Prostate gland (tissue), 2 donors: ENCODE measurements around the gene IQCE. TPM values are rescaled to one million over a fixed set of nuclear protein-coding genes. Genes with fewer than 3 reads are reported as not detected.
A peak's percentile ranks its signal among the peaks of the same experiment; 100 is the strongest.
"Not testable (repeated sequence)": the region's sequence is repeated elsewhere in the genome, so short reads cannot be mapped to it uniquely, and the experiment has no call there.

ENCODE experiments used
- DNase-seq: peaks from one replicate; pipeline ENCODE4 v3.0.0-alpha.2; 2019; ENCODE audit warnings: low spot score
- H3K27ac ChIP-seq, 2 donors: fragments of 200-600 bp; sonication (generic); 2 replicates each; pipeline ENCODE4 v1.5.1; 2017 to 2019
- H3K27me3 ChIP-seq: fragments of 200-600 bp; sonication (generic); replicated peaks from 2 replicates; pipeline ENCODE4 v1.5.1; 2019; ENCODE audit not compliant: insufficient read depth
- H3K36me3 ChIP-seq, 2 donors: fragments of 200-600 bp; sonication (generic); 1 replicate in 1 of 2; 2 replicates in 1 of 2; pipeline versions ENCODE4 v1.5.1 to v1.8.1; 2017 to 2019
- H3K4me1 ChIP-seq: fragments of 200-600 bp; sonication (generic); replicated peaks from 2 replicates; pipeline ENCODE4 v1.5.1; 2019
- H3K4me3 ChIP-seq, 2 donors: fragments of 200-600 bp; sonication (generic); 2 replicates each; pipeline ENCODE4 v1.5.1; 2017 to 2019
- H3K9me3 ChIP-seq: fragments of 200-600 bp; sonication (generic); 2 replicates; pipeline ENCODE4 v1.5.1; 2017
- CTCF ChIP-seq, 4 experiments: fragments of 200-600 bp in 2 of 4; fragments of 450-650 bp in 2 of 4; sonication (generic) in 2 of 4; IDR thresholded peaks; 1 replicate in 3 of 4; 2 replicates in 1 of 4; pipeline ENCODE4 v1.5.1; 2016 to 2019; ENCODE audit warnings: antibody characterized with exemption in 4 of 4, mild to moderate bottlenecking in 2 of 4, moderate library complexity in 2 of 4
- POLR2A ChIP-seq: fragments of 450-650 bp; IDR thresholded peaks from one replicate; pipeline ENCODE4 v1.6.1; 2016; ENCODE audit warnings: antibody characterized with exemption, mild to moderate bottlenecking
- POLR2AphosphoS5 ChIP-seq: sonication (generic); formaldehyde crosslinking; IDR thresholded peaks from one replicate; pipeline ENCODE4 v1.6.1; 2017; ENCODE audit warnings: antibody characterized with exemption
- WGBS: methylation state at CpG from one replicate; pipeline ENCODE4 v1.1.5; 2018; 5-methylcytosine and 5-hydroxymethylcytosine counted together
- intact Hi-C: fragments of 100-400 bp; cut with DNase I; formaldehyde crosslinking; loops from one replicate; pipeline ENCODE4 v1.14.2; 2022
- total RNA-seq, 2 donors: library from RNA; depleted of rRNA; stranded (reverse); fragments of >200 nt; gene quantifications; one replicate each; pipeline ENCODE4 v1.1.0, GENCODE V29; 2016

IQCE gene
- total RNA-seq, 2 donors from 2014 or later, result 20.2 to 41.9 TPM

- intact Hi-C loops, H3K27me3 ChIP-seq, H3K4me3 ChIP-seq, H3K9me3 ChIP-seq, H3K27ac ChIP-seq, DNase-seq, H3K36me3 ChIP-seq: not testable (repeated sequence)
- TF ChIP-seq POLR2AphosphoS5, result peak; percentile 6
- WGBS, result 54% methylated on average over 15 of the region's 15 CpGs
- H3K4me1 ChIP-seq, result peaks cover 17% of the 10 kb centered on the region
Observed at GRCh38 chr7:2532199-2532772, 26.5 kb upstream of the IQCE start.

- peaks cover 12% of the 10 kb centered on the region for H3K4me1 ChIP-seq
- H3K27me3 ChIP-seq, H3K9me3 ChIP-seq, H3K36me3 ChIP-seq, intact Hi-C loops, DNase-seq, H3K27ac ChIP-seq, H3K4me3 ChIP-seq: not testable (repeated sequence)
- 96% methylated on average over 3 of the region's 8 CpGs for WGBS
Observed at GRCh38 chr7:2532816-2533215, 26.0 kb upstream of the IQCE start.

- H3K27me3 ChIP-seq, DNase-seq, H3K9me3 ChIP-seq, H3K4me3 ChIP-seq, H3K27ac ChIP-seq, intact Hi-C loops, H3K36me3 ChIP-seq, H3K4me1 ChIP-seq: not testable (repeated sequence)
- 48% methylated on average over 2 of the region's 8 CpGs for WGBS
Observed at GRCh38 chr7:2533566-2533965, 25.2 kb upstream of the IQCE start.

GRCh38 chr7:2534214-2534613 lies 24.6 kb upstream of the IQCE start:
- H3K27ac ChIP-seq, DNase-seq, H3K27me3 ChIP-seq, intact Hi-C loops, H3K4me3 ChIP-seq, H3K4me1 ChIP-seq, H3K9me3 ChIP-seq, H3K36me3 ChIP-seq: not testable (repeated sequence)
- 91% methylated on average over 19 of the region's 34 CpGs for WGBS

- H3K36me3 ChIP-seq, result peaks cover 3 to 13% of the 10 kb centered on the region in 2 donors
- H3K4me3 ChIP-seq, H3K27ac ChIP-seq, DNase-seq, H3K27me3 ChIP-seq, intact Hi-C loops, H3K9me3 ChIP-seq, H3K4me1 ChIP-seq: not testable (repeated sequence)
- 80% methylated on average over 15 of the region's 19 CpGs for WGBS
Observed at GRCh38 chr7:2535872-2536627, 22.7 kb upstream of the IQCE start.

GRCh38 chr7:2537981-2538851 lies 20.6 kb upstream of the IQCE start:
- no peak for DNase-seq
- no peaks in the 10 kb centered on the region for H3K9me3 ChIP-seq
- H3K4me3 ChIP-seq, result no peak overlapping the region
- intact Hi-C loops, result no loop called here
- TF ChIP-seq POLR2A (no peak), CTCF (IDR thresholded peaks at IDR 0.05) (no peak), POLR2AphosphoS5 (no peak)
- no peaks in the 10 kb centered on the region for H3K4me1 ChIP-seq
- peaks cover 7 to 31% of the 10 kb centered on the region in 2 donors for H3K36me3 ChIP-seq
- 94% methylated on average over 41 of the region's 47 CpGs for WGBS
- no peak overlapping the region for H3K27ac ChIP-seq
- H3K27me3 ChIP-seq, result no peaks in the 10 kb centered on the region

GRCh38 chr7:2539031-2539911 lies 19.5 kb upstream of the IQCE start:
- Histone ChIP-seq H3K27me3 (no peaks in the 10 kb centered on the region), H3K4me1 (no peaks in the 10 kb centered on the region), H3K4me3 (no peak overlapping the region), H3K36me3 (peaks cover 14 to 38% of the 10 kb centered on the region in 2 donors), H3K27ac (no peak overlapping the region), H3K9me3 (no peaks in the 10 kb centered on the region)
- no peak for DNase-seq
- TF ChIP-seq POLR2AphosphoS5 (no peak), POLR2A (no peak), CTCF (IDR thresholded peaks at IDR 0.05) (no peak)
- 86% methylated on average over 30 of the region's 32 CpGs for WGBS
- intact Hi-C loops, result no loop called here
